Measurements from ENCODE around the gene UGT1A6. TPM values are rescaled to one million over a fixed set of nuclear protein-coding genes. Genes with fewer than 3 reads are reported as not detected.
"Not testable (repeated sequence)": the region's sequence is repeated elsewhere in the genome, so short reads cannot be mapped to it uniquely, and the experiment has no call there.

Gene UGT1A6
- total RNA-seq, 4 donors from 2014 or later, result 0.27 to 20.1 (median 0.58) TPM; not detected in 1

- ATAC-seq, result no peak
- no peaks in the 10 kb centered on the region for H3K4me1 ChIP-seq
- H3K27me3 ChIP-seq, result no peaks in the 10 kb centered on the region
- H3K4me3 ChIP-seq, result no peak overlapping the region
- no peaks in the 10 kb centered on the region for H3K9me3 ChIP-seq
- no peak overlapping the region for H3K27ac ChIP-seq
- TF ChIP-seq POLR2A (IDR thresholded peaks at IDR 0.05) (no peak), EP300 (IDR thresholded peaks at IDR 0.05) (no peak), CTCF (IDR thresholded peaks at IDR 0.05) (no peak), POLR2AphosphoS5 (IDR thresholded peaks at IDR 0.05) (no peak)
- no peaks in the 10 kb centered on the region for H3K36me3 ChIP-seq
- 92 to 100% methylated on average over 3 to 8 of the region's 8 CpGs for WGBS, 2 donors (ENCODE audit: low coverage in 1 of 2)
Observed at GRCh38 chr2:233699424-233700027, 6.8 kb downstream of the UGT1A6 start.

GRCh38 chr2:233700028-233700635, 7.4 kb downstream of the UGT1A6 start:
- Histone ChIP-seq H3K9me3 (no peaks in the 10 kb centered on the region), H3K4me3 (no peak overlapping the region), H3K27ac (no peak overlapping the region), H3K4me1 (no peaks in the 10 kb centered on the region), H3K36me3 (no peaks in the 10 kb centered on the region), H3K27me3 (no peaks in the 10 kb centered on the region)
- 43% methylated on average over 1 of the region's 1 CpG; no CpG with 5 or more reads in 1 of the 2 donors for whole genome bisulfite sequencing, 2 donors (ENCODE audit: low coverage in 1 of 2)
- ATAC-seq, result no peak
- no peak for TF ChIP-seq EP300 (IDR thresholded peaks at IDR 0.05)

- 86 to 100% methylated on average over 1 to 2 of the region's 5 CpGs for WGBS, 2 donors (ENCODE audit: low coverage in 1 of 2)
- ATAC-seq, H3K9me3 ChIP-seq: not testable (repeated sequence)
Observed at GRCh38 chr2:233700842-233701241, 8.2 kb downstream of the UGT1A6 start.

GRCh38 chr2:233702238-233702637, 9.5 kb downstream of the UGT1A6 start:
- no peak for ATAC-seq
- no peak overlapping the region for H3K4me3 ChIP-seq

More at GRCh38 chr2:233700842-233701241, 8.2 kb downstream of the UGT1A6 start:
- not testable (repeated sequence) for H3K4me3 ChIP-seq, H3K36me3 ChIP-seq, H3K27me3 ChIP-seq, H3K27ac ChIP-seq, H3K4me1 ChIP-seq

GRCh38 chr2:233705911-233706506, 13.3 kb downstream of the UGT1A6 start:
- 77 to 80% methylated on average over 1 to 4 of the region's 4 CpGs for WGBS, 2 donors (ENCODE audit: low coverage in 1 of 2)
- Histone ChIP-seq H3K27me3 (peaks cover 13% of the 10 kb centered on the region), H3K4me3 (no peak overlapping the region), H3K36me3 (no peaks in the 10 kb centered on the region), H3K9me3 (no peaks in the 10 kb centered on the region), H3K4me1 (no peaks in the 10 kb centered on the region), H3K27ac (no peak overlapping the region)
- no peak for TF ChIP-seq EP300 (IDR thresholded peaks at IDR 0.05)
- no peak for TF ChIP-seq POLR2A (IDR thresholded peaks at IDR 0.05)
- no peak for TF ChIP-seq POLR2AphosphoS5 (IDR thresholded peaks at IDR 0.05)
- no peak for TF ChIP-seq CTCF (IDR thresholded peaks at IDR 0.05)
- no peak for ATAC-seq

More at GRCh38 chr2:233702238-233702637, 9.5 kb downstream of the UGT1A6 start:
- peaks cover 5% of the 10 kb centered on the region for H3K27me3 ChIP-seq
- TF ChIP-seq EP300 (IDR thresholded peaks at IDR 0.05), result no peak
- no peak for TF ChIP-seq POLR2A (IDR thresholded peaks at IDR 0.05)
- TF ChIP-seq POLR2AphosphoS5 (IDR thresholded peaks at IDR 0.05), result no peak
- TF ChIP-seq CTCF (IDR thresholded peaks at IDR 0.05), result no peak
- H3K36me3 ChIP-seq, result no peaks in the 10 kb centered on the region
- 38 to 63% methylated on average over 3 of the region's 3 CpGs for WGBS, 2 donors (ENCODE audit: low coverage in 1 of 2)
- no peaks in the 10 kb centered on the region for H3K4me1 ChIP-seq
- H3K27ac ChIP-seq, result no peak overlapping the region
- no peaks in the 10 kb centered on the region for H3K9me3 ChIP-seq

GRCh38 chr2:233706720-233707119, 14.0 kb downstream of the UGT1A6 start:
- 33% methylated on average over 1 of the region's 1 CpG; no CpG with 5 or more reads in 1 of the 2 donors for WGBS, 2 donors (ENCODE audit: low coverage in 1 of 2)
- ATAC-seq, result no peak
- Histone ChIP-seq H3K9me3 (no peaks in the 10 kb centered on the region), H3K27ac (no peak overlapping the region), H3K36me3 (no peaks in the 10 kb centered on the region), H3K4me1 (no peaks in the 10 kb centered on the region), H3K27me3 (peaks cover 18% of the 10 kb centered on the region), H3K4me3 (no peak overlapping the region)
- TF ChIP-seq CTCF (IDR thresholded peaks at IDR 0.05) (no peak), EP300 (IDR thresholded peaks at IDR 0.05) (no peak), POLR2A (IDR thresholded peaks at IDR 0.05) (no peak), POLR2AphosphoS5 (IDR thresholded peaks at IDR 0.05) (no peak)
